ENCODE data around the gene PTRHD1. TPM values are rescaled to one million over a fixed set of nuclear protein-coding genes. Genes with fewer than 3 reads are reported as not detected.

Gene PTRHD1
- total RNA-seq, 1 donor from 2014 or later: 41.6 TPM

DNA sequence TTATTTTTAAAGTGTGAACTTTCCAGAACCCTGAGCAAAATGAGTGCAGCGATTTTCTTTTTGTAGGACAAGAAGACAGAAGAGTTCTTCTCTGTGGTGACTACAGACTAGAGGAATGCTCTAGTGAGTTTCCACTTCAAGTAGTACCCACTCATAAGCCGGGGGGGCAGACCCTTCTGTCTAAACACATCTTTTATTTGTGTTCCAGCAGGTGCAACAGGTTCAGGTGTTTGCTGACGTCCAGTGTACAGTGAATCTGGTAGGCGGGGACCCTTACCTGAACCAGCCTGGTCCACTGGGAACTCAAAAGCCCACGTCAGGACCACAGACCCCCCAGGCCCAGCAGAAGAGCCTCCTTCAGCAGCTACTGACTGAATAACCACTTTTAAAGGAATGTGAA, 25.2 kb downstream of the PTRHD1 start:
- peaks cover 8% of the 10 kb centered on the region for H3K36me3 ChIP-seq
- no peak overlapping the region for H3K27ac Mint-ChIP-seq
- H3K9me3 ChIP-seq (ENCODE audit: low read depth): no peaks in the 10 kb centered on the region
- no peaks in the 10 kb centered on the region for H3K4me1 ChIP-seq
- peaks cover 21% of the 10 kb centered on the region for H3K36me3 Mint-ChIP-seq
- H3K79me2 ChIP-seq (ENCODE audit: low read depth): no peaks in the 10 kb centered on the region
- no peak overlapping the region for H3K4me3 ChIP-seq
- H3K27me3 ChIP-seq: no peaks in the 10 kb centered on the region
- no peak overlapping the region for H2AFZ ChIP-seq (replicated peaks)
- H3K27me3 Mint-ChIP-seq (ENCODE audit: insufficient read depth, low read depth): no peaks in the 10 kb centered on the region
- H3K9me3 Mint-ChIP-seq: no peaks in the 10 kb centered on the region
- H3K9ac ChIP-seq: no peak overlapping the region
- peaks cover 7% of the 10 kb centered on the region for H3F3A ChIP-seq (ENCODE audit: low read depth)
- DNase-seq (ENCODE audit: low spot score): no peak
- no peaks in the 10 kb centered on the region for H4K20me1 ChIP-seq (ENCODE audit: low read depth)
- no peak overlapping the region for H3K4me2 ChIP-seq
- H3K4me1 Mint-ChIP-seq: peaks cover 5% of the 10 kb centered on the region
- no peak overlapping the region for H3K4me3 Mint-ChIP-seq
- no peak overlapping the region for H3K27ac ChIP-seq
- TF ChIP-seq EZH2 (IDR thresholded peaks at IDR 0.05) (no peak), EZH2phosphoT487 (IDR thresholded peaks at IDR 0.05) (no peak)
- TF ChIP-seq, protein P1, sequence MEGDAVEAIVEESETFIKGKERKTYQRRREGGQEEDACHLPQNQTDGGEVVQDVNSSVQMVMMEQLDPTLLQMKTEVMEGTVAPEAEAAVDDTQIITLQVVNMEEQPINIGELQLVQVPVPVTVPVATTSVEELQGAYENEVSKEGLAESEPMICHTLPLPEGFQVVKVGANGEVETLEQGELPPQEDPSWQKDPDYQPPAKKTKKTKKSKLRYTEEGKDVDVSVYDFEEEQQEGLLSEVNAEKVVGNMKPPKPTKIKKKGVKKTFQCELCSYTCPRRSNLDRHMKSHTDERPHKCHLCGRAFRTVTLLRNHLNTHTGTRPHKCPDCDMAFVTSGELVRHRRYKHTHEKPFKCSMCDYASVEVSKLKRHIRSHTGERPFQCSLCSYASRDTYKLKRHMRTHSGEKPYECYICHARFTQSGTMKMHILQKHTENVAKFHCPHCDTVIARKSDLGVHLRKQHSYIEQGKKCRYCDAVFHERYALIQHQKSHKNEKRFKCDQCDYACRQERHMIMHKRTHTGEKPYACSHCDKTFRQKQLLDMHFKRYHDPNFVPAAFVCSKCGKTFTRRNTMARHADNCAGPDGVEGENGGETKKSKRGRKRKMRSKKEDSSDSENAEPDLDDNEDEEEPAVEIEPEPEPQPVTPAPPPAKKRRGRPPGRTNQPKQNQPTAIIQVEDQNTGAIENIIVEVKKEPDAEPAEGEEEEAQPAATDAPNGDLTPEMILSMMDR (IDR thresholded peaks at IDR 0.05): no peak

DNA sequence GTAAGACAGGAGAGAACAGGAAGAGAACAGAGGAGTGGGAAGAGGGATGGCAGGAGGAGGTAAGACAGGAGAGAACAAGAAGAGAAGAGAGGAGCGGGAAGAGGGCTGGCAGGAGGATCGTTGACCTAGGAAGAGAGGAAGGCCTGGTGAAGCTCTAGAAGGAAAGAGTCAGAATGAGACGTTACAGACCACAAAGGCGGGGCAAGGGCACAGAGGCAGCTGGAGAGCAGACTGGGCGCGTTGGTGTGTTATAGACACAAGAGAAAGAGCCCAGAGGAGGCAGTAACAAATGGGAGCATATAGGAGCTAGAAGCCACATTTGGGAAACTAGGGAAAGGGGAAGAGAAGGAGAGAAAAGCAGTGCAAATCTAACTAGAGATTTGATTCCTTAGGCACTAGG, 26.6 kb downstream of the PTRHD1 start:
- no peak overlapping the region for H3K4me3 Mint-ChIP-seq
- no peak overlapping the region for H3K4me2 ChIP-seq
- no peaks in the 10 kb centered on the region for H3K9me3 Mint-ChIP-seq
- H3K36me3 ChIP-seq: peaks cover 8% of the 10 kb centered on the region
- no peak for DNase-seq (ENCODE audit: low spot score)
- no peaks in the 10 kb centered on the region for H4K20me1 ChIP-seq (ENCODE audit: low read depth)
- no peaks in the 10 kb centered on the region for H3K27me3 ChIP-seq
- peaks cover 26% of the 10 kb centered on the region for H3K36me3 Mint-ChIP-seq
- H3K79me2 ChIP-seq (ENCODE audit: low read depth): no peaks in the 10 kb centered on the region
- no peak overlapping the region for H3K9ac ChIP-seq
- no peaks in the 10 kb centered on the region for H3K27me3 Mint-ChIP-seq (ENCODE audit: insufficient read depth, low read depth)
- peaks cover 8% of the 10 kb centered on the region for H3K4me1 Mint-ChIP-seq
- no peaks in the 10 kb centered on the region for H3K9me3 ChIP-seq (ENCODE audit: low read depth)
- no peak overlapping the region for H2AFZ ChIP-seq (replicated peaks)
- no peak overlapping the region for H3K27ac Mint-ChIP-seq
- no peak overlapping the region for H3K27ac ChIP-seq
- H3F3A ChIP-seq (ENCODE audit: low read depth): peaks cover 5% of the 10 kb centered on the region
- no peak overlapping the region for H3K4me3 ChIP-seq
- peaks cover 8% of the 10 kb centered on the region for H3K4me1 ChIP-seq
- no peak for TF ChIP-seq EZH2phosphoT487 (IDR thresholded peaks at IDR 0.05)
- TF ChIP-seq, protein P1 (IDR thresholded peaks at IDR 0.05): no peak
- TF ChIP-seq EZH2 (IDR thresholded peaks at IDR 0.05): no peak

DNA sequence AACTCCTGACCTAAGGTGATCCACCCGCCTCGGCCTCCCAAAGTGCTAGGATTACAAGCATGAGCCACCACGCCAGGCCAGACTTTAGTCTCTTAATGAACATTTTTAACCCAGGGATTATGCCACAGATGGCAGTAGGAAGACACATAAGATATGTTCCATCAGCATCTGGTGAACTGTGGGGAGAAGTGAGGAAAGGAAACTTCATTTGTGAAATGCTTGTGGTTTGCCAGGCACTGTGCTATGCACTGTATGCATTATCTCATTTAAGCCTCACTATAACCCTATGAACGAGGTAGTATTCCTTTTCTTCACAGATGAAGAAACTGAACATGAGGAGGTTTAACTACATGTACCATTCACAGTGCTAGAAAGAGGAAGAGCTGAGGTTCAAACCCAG, 29.3 kb downstream of the PTRHD1 start:
- Histone ChIP-seq H3K27ac (no peak overlapping the region), H3K27me3 (no peaks in the 10 kb centered on the region), H3K9ac (no peak overlapping the region), H3K9me3 (ENCODE audit: low read depth) (no peaks in the 10 kb centered on the region), H3K4me1 (peaks cover 11% of the 10 kb centered on the region), H3K36me3 (peaks cover 2% of the 10 kb centered on the region), H4K20me1 (ENCODE audit: low read depth) (no peaks in the 10 kb centered on the region), H2AFZ (replicated peaks) (no peak overlapping the region), H3K79me2 (ENCODE audit: low read depth) (no peaks in the 10 kb centered on the region), H3F3A (ENCODE audit: low read depth) (peaks cover 5% of the 10 kb centered on the region), H3K4me2 (no peak overlapping the region), H3K4me3 (no peak overlapping the region)
- no peak overlapping the region for H3K4me3 Mint-ChIP-seq
- H3K4me1 Mint-ChIP-seq: peaks cover 9% of the 10 kb centered on the region
- no peaks in the 10 kb centered on the region for H3K27me3 Mint-ChIP-seq (ENCODE audit: insufficient read depth, low read depth)
- DNase-seq (ENCODE audit: low spot score): no peak
- TF ChIP-seq EZH2phosphoT487 (IDR thresholded peaks at IDR 0.05) (no peak), EZH2 (IDR thresholded peaks at IDR 0.05) (no peak)
- TF ChIP-seq, protein P1 (IDR thresholded peaks at IDR 0.05): no peak
- no peak overlapping the region for H3K27ac Mint-ChIP-seq
- H3K36me3 Mint-ChIP-seq: peaks cover 22% of the 10 kb centered on the region
- H3K9me3 Mint-ChIP-seq: no peaks in the 10 kb centered on the region
